Peyer's patch (tissue), 4 donors: ENCODE measurements around the gene RITA1.

Experiments used
- CTCF ChIP-seq, 6 experiments: fragments of 450-650 bp in 4 of 6; fragments of 200-600 bp in 2 of 6; sonication (generic) in 1 of 6; IDR thresholded peaks; one replicate each; pipeline ENCODE4 v1.5.1; 2017 to 2019; ENCODE audit warnings: antibody characterized with exemption in 6 of 6, mild to moderate bottlenecking in 3 of 6, moderate library complexity in 1 of 6
- POLR2A ChIP-seq, 2 donors: fragments of 450-650 bp; IDR thresholded peaks; one replicate each; pipeline ENCODE4 v1.5.1; 2017; ENCODE audit warnings: antibody characterized with exemption in 2 of 2, mild to moderate bottlenecking in 2 of 2, moderate library complexity in 2 of 2

- TF ChIP-seq CTCF (IDR thresholded peaks at IDR 0.05) (no peak), POLR2A (IDR thresholded peaks at IDR 0.05) (no peak)
These were observed 14.0 kb upstream of the RITA1 start for GRCh38 chr12:113171543-113171942.
